ENCODE measurements around the gene AUTS2. TPM values are rescaled to one million over a fixed set of nuclear protein-coding genes. Genes with fewer than 3 reads are reported as not detected.

The AUTS2 gene
- total and polyA plus RNA-seq, 9 of the 15 experiments (the other 6 are each of a cell fraction or from before 2014, with no cell fraction given), result 0.58 TPM; not detected in 8

DNA sequence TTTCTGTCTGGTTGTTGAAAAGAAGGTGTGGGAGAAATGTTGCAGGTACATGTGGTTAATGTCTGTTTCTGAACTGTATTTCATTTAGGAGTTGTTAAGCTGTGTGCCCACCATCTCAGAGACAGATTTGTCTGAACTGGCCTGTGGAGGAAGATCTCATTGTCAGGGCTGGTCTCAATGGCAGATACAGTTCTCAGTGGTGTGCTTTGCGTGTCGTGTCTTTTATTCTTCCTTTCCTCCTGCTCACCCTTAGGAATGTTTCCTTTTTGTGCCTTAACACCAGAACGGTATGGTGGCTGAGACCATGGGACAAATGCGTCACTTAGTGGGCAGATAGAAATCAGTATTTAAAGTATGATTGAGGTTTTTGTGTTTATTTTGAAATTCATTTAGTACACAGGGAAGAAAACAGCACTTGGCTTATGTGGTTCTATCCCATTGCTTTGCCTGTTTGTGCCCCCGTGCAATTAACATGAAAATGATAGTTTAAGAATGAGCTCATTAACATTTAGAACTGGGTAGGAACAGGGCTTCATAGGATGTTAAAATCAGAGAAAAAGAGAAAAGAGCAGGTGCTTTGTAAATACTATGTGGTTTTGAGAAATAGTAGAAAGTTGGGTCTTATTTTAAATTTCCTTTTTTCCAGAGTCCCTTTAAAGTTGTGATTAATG, 112.6 kb downstream of the AUTS2 start:
- no peaks in the 10 kb centered on the region for H3K9me1 ChIP-seq (ENCODE audit: control insufficient read depth, insufficient read depth, low read length)
- ChIA-PET POLR2A (interaction anchor here (1.3 kb wide), 1 partner anchor 9 kb away, joined by 6 read pairs; no protein-coding TSS in a partner anchor), CTCF (ENCODE audit: low intra/inter-chr PET ratio) (no interaction called here)
- H3K27me3 ChIP-seq (ENCODE audit: control insufficient read depth in 2 of 2, insufficient read depth in 2 of 2, low read length in 2 of 2), result no peaks in the 10 kb centered on the region
- no peak overlapping the region for H3K4me3 ChIP-seq
- DNase-seq (ENCODE audit: extremely low read depth in 1 of 4, low spot score in 3 of 4) (no peak), FAIRE-seq (no peak), ATAC-seq (no peak)
- no peaks in the 10 kb centered on the region for H3K9me3 ChIP-seq (replicated peaks; ENCODE audit: control insufficient read depth, insufficient read depth, low read depth, low read length)
- no peak overlapping the region for H3K27ac ChIP-seq (ENCODE audit: extremely low read depth, low read depth, low read length)
- in situ Hi-C loops (cut with MboI) (no loop called here), intact Hi-C loops (cut with micrococcal nuclease) (no loop called here)
- H3K79me2 ChIP-seq (ENCODE audit: control insufficient read depth, insufficient read depth, low read length), result no peaks in the 10 kb centered on the region
- 1% methylated on average over 5 of the region's 5 CpGs for WGBS (ENCODE audit: insufficient coverage, low coverage, missing lambda C conversion rate)
- H2AFZ ChIP-seq (ENCODE audit: low read depth, low read length), result no peak overlapping the region
- BruUV-seq (replicated peaks), result no TSS peak
- H3K36me3 ChIP-seq (ENCODE audit: control insufficient read depth, insufficient read depth, low read length), result no peaks in the 10 kb centered on the region
- no peak overlapping the region for H3K4me2 ChIP-seq (ENCODE audit: insufficient read depth, low read length)
- no peaks in the 10 kb centered on the region for H3K4me1 ChIP-seq (replicated peaks in 1 of 2; ENCODE audit: control insufficient read depth in 2 of 2, insufficient read depth in 2 of 2, low read length in 2 of 2)
- no peak overlapping the region for H3K9ac ChIP-seq (ENCODE audit: insufficient read depth in 1 of 2, low read depth in 2 of 2, low read length in 2 of 2)
- H4K20me1 ChIP-seq (replicated peaks; ENCODE audit: control insufficient read depth, insufficient read depth, low read length), result no peaks in the 10 kb centered on the region
- TF ChIP-seq, protein P1, sequence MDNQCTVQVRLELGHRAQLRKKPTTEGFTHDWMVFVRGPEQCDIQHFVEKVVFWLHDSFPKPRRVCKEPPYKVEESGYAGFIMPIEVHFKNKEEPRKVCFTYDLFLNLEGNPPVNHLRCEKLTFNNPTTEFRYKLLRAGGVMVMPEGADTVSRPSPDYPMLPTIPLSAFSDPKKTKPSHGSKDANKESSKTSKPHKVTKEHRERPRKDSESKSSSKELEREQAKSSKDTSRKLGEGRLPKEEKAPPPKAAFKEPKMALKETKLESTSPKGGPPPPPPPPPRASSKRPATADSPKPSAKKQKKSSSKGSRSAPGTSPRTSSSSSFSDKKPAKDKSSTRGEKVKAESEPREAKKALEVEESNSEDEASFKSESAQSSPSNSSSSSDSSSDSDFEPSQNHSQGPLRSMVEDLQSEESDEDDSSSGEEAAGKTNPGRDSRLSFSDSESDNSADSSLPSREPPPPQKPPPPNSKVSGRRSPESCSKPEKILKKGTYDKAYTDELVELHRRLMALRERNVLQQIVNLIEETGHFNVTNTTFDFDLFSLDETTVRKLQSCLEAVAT (IDR thresholded peaks at IDR 0.05), result no peak
- TF ChIP-seq, protein P2, sequence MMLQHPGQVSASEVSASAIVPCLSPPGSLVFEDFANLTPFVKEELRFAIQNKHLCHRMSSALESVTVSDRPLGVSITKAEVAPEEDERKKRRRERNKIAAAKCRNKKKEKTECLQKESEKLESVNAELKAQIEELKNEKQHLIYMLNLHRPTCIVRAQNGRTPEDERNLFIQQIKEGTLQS (IDR thresholded peaks at IDR 0.05), result no peak
- TF ChIP-seq, protein P2 (CRISPR knock-in tag; conservative IDR thresholded peaks at IDR 0.05), result no peak
- TF ChIP-seq, protein P3, sequence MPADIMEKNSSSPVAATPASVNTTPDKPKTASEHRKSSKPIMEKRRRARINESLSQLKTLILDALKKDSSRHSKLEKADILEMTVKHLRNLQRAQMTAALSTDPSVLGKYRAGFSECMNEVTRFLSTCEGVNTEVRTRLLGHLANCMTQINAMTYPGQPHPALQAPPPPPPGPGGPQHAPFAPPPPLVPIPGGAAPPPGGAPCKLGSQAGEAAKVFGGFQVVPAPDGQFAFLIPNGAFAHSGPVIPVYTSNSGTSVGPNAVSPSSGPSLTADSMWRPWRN (IDR thresholded peaks at IDR 0.05; ENCODE audit: low read depth), result no peak
- TF ChIP-seq BRCA1 (IDR thresholded peaks at IDR 0.05), result no peak
- TF ChIP-seq BRCA1 (CRISPR knock-in tag; IDR thresholded peaks at IDR 0.05), result no peak
- TF ChIP-seq MTA2 (IDR thresholded peaks at IDR 0.05; ENCODE audit: low read depth), result no peak
- no peak for TF ChIP-seq PHF21A (IDR thresholded peaks at IDR 0.05; ENCODE audit: borderline replicate concordance, low read depth)
- TF ChIP-seq HNRNPH1 (optimal IDR thresholded peaks at IDR 0.05; ENCODE audit: low read depth, low read length), result no peak
- TF ChIP-seq U2AF1 (optimal IDR thresholded peaks at IDR 0.05; ENCODE audit: low read depth, low read length), result no peak
- TF ChIP-seq, protein P4, sequence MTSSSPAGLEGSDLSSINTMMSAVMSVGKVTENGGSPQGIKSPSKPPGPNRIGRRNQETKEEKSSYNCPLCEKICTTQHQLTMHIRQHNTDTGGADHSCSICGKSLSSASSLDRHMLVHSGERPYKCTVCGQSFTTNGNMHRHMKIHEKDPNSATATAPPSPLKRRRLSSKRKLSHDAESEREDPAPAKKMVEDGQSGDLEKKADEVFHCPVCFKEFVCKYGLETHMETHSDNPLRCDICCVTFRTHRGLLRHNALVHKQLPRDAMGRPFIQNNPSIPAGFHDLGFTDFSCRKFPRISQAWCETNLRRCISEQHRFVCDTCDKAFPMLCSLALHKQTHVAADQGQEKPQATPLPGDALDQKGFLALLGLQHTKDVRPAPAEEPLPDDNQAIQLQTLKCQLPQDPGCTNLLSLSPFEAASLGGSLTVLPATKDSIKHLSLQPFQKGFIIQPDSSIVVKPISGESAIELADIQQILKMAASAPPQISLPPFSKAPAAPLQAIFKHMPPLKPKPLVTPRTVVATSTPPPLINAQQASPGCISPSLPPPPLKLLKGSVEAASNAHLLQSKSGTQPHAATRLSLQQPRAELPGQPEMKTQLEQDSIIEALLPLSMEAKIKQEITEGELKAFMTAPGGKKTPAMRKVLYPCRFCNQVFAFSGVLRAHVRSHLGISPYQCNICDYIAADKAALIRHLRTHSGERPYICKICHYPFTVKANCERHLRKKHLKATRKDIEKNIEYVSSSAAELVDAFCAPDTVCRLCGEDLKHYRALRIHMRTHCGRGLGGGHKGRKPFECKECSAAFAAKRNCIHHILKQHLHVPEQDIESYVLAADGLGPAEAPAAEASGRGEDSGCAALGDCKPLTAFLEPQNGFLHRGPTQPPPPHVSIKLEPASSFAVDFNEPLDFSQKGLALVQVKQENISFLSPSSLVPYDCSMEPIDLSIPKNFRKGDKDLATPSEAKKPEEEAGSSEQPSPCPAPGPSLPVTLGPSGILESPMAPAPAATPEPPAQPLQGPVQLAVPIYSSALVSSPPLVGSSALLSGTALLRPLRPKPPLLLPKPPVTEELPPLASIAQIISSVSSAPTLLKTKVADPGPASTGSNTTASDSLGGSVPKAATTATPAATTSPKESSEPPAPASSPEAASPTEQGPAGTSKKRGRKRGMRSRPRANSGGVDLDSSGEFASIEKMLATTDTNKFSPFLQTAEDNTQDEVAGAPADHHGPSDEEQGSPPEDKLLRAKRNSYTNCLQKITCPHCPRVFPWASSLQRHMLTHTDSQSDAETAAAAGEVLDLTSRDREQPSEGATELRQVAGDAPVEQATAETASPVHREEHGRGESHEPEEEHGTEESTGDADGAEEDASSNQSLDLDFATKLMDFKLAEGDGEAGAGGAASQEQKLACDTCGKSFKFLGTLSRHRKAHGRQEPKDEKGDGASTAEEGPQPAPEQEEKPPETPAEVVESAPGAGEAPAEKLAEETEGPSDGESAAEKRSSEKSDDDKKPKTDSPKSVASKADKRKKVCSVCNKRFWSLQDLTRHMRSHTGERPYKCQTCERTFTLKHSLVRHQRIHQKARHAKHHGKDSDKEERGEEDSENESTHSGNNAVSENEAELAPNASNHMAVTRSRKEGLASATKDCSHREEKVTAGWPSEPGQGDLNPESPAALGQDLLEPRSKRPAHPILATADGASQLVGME (CRISPR knock-in tag; IDR thresholded peaks at IDR 0.05), result no peak
- TF ChIP-seq HDAC8 (tag; IDR thresholded peaks at IDR 0.05), result no peak
- no peak for TF ChIP-seq SIX5 (IDR thresholded peaks at IDR 0.05; ENCODE audit: borderline replicate concordance in 1 of 2, insufficient read depth in 1 of 2, low read depth in 1 of 2, low read length in 2 of 2)
- no peak for TF ChIP-seq ZNF224 (CRISPR knock-in tag; IDR thresholded peaks at IDR 0.05)
